HG03108 (cell line): ENCODE results near the gene NR2F6.
"Not testable (repeated sequence)": the region's sequence is repeated elsewhere in the genome, so short reads cannot be mapped to it uniquely, and the experiment has no call there.

Experiments
- ATAC-seq: cut with Tn5 transposase; IDR thresholded peaks from one replicate; pipeline ENCODE4 v1.9.1; 2021; ENCODE audit warnings: moderate library complexity; ENCODE audit not compliant: unreplicated experiment

The NR2F6 gene

GRCh38 chr19:17245535-17245984 lies at the start of gene NR2F6:
Gene NR2F6, minus strand, starts transcription at chr19:17245919. Its CDS starts 699 bp downstream, at chr19:17245220.
- no peak for ATAC-seq

DNA sequence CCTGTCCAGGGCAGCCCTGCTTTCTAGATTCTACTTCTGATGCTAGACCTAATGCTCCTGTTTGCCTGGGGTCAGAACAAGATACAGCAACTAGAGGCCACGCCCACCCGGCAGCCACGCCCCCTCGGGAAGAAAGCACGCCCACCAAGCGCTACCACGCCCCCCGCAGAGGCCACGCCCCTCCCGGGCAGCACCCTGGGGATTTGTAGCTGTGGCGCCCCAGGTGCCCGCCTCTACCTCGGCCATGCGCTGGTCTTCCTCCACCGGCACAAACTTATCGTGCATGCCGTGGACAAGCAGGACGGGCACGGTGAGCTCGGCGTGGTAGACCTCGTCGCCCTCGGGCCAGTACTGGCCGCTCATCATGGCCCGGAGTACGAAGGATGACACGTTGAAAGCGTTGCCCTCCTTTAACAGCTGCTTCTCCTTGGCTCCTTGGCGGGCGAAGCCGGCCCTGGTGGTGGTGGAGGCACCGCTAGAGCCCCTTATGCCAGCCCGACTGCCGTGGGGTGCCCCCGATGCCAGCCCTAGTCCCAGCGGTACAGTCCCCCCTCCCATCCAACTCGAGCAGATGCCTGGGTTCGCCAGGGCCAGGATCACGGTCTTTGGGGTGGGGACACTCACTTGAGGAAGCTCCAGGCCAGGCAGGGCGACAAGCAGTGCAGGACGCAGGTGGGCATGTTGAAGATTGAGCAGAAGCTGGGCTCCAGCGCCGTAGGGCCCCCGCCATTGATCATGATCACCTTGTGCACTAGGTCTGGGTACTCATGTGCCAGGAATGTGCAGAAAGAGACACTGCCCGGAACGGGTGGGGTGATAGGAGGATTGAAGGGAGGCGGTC lies 48.6 kb upstream of the NR2F6 start:
- ATAC-seq, result no peak

DNA sequence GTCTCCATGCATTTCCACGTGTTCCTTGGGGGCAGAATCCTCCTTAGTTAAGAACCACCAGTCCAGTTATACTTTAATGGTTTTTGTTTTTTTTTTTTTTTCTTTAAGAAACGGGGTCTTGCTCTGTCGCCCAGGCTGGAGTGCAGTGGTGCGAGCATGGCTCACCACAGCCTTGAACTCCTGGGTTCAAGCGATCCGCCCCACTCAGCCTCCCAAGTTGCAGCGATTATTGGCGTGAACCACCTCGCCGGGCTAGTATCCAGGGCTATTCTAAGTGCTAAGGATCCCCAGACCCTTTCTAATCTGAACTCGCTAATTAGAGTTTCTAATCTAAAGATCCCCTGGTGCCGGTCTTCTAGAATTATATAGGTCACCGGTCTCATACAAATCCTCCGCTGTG lies 47.9 kb upstream of the NR2F6 start:
- ATAC-seq, result no peak

DNA sequence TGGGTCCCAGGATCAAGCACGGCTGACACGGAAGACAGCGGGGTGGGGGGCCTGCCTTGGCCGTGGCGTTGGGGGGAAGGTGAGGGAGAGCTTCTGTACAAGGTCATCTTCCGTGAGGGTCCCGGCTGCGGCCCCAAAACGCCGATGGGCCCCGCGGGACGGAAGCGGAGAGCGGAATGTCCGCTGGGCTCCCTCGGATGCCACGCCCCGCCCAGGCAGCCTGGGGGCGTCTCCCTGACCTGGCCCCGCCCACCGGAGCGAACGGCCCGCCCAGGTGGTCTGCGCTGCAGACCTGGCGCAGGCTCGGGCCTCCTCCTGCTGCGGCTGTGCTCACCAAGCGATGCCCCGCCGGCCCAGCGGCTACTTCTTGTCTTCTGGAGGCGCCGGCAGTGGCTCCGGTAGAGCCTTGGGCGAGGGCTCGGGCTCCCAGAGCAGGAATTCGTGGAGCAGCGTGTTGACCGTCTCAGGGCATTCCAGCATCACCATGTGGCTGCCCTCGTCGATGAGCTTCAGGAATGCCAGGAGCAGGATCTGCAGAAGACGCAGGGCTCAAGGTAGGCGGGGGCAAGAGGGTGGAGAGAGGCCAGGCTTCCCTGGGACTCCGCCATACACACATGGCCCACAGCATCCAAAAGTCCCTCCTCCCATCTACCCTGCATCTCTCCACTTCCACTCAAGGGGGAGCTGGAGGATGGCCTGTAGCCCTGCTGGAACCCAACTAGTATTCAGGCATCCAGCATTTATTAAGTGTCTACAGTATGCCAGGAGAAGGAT lies 46.8 kb upstream of the NR2F6 start:
- ATAC-seq, result peak; percentile 81

DNA sequence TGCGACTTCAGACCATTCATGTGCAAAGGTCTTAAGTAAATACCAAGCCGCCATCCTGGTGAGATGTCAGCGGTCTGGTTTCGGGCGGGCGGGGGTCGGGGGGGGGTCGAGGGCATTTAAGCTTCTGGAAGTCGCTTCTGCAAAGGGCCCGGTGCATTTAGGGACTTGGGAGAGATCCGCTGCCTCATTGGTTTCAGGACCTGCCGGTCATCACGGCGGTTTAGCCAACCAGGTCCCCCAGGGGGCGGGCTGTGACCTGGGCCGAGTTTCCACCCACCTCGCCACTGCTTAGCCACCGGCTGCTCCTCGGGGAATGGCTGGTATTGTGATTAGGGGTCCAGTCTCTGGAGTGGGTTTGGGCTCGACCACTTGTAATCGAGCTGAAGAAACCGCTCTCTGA lies 43.8 kb upstream of the NR2F6 start:
- ATAC-seq, result no peak

GRCh38 chr19:17286752-17287151 lies 41.0 kb upstream of the NR2F6 start:
- no peak for ATAC-seq

GRCh38 chr19:17286263-17286662 lies 40.5 kb upstream of the NR2F6 start:
- no peak for ATAC-seq

- ATAC-seq, result no peak
These were observed 39.9 kb upstream of the NR2F6 start for GRCh38 chr19:17285415-17286135.

DNA sequence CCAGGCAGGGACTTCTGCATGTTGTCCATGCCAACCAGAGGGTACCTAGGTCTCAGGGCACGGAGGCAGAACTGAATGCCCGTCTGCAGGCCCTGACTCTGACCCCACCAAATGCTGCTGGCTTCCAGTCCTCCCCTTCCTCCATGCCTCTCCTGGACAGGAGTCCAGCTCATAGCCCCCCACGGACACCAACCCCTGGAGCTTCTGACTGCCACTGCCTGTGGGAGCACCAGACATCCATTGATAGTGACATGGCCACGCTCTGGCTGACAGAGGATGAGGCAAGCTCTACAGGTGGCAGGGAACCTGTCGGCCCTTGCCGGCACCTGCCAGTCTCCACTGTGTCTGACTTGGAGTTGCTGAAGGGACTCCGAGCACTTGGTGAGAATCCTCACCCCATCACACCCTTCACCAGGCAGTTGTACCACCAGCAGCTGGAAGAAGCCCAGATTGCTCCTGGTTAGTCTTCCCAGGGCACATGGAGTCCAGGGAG lies 37.8 kb upstream of the NR2F6 start:
- ATAC-seq, result no peak

DNA sequence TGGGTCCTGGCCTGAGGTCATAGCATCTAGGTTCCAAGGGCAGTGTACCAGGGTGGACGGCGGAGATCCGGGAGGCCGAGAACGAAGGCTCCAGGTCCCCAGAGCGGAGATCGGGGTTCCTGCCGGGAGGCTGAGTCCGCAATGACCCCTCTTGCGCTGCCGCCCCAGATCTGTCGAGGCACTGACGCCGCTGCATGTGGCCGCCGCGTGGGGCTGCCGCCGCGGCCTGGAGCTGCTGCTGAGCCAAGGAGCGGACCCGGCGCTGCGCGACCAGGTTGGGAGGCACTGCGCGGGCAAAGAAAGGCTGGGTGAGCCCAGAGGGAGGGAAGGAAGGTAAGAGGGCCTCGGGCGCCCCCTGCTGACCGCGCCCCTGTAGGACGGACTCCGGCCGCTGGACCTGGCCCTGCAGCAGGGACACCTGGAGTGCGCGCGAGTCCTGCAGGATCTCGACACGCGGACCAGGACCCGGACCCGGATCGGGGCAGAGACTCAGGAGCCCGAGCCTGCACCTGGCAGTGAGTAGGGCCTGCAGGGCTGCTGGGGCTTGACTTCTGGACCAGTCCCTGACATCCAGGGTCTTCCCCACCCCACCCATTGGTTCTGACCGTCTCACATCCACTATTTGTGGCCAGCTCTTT lies 36.9 kb upstream of the NR2F6 start:
- ATAC-seq, result peak; percentile 62

DNA sequence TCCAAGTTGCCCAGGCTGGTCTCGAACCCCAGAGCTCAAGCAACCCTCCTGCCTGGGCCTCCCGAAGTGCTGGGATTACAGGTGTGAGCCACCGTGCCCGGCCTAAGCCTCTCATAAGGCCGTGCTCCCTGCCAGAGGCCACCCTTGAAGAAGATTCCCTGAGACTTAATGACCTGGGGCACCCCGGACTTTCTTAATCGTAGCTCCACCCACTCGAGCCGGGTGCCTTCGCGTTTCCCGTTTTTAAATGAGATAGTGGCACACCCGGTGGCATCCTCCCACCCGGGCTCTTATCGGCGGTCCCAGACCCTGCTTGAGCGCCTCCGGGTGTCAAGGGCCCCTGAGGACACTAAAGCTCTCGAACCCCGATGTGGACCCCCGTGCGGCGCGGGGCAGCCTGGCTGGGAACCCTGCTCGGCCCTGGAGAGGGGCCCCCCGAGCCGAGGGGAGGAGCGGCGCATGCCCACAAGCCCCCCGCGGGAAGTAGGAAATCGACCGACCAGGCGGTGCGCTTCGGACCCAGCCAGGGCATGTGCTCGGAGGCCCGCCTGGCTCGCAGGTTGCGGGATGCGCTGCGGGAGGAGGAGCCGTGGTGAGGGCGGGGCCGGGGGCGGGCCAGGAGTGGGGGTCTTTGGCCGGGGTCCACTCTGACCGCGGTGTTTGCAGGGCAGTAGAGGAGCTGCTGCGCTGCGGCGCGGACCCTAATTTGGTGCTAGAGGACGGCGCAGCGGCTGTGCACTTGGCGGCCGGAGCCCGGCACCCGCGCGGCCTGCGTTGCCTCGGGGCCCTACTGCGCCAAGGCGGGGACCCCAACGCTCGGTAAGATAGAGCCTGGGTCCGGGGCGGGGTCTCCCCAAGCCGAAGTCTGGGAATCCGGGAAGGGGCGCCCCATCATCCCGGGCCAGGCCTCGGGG lies 35.9 kb upstream of the NR2F6 start, which contains the start of gene ANKLE1:
TSS of gene ANKLE1 (plus strand) at position 511 of the 914 bp plus-strand sequence. CDS start at position 531, 20 bp downstream.
- ATAC-seq, result no peak

DNA sequence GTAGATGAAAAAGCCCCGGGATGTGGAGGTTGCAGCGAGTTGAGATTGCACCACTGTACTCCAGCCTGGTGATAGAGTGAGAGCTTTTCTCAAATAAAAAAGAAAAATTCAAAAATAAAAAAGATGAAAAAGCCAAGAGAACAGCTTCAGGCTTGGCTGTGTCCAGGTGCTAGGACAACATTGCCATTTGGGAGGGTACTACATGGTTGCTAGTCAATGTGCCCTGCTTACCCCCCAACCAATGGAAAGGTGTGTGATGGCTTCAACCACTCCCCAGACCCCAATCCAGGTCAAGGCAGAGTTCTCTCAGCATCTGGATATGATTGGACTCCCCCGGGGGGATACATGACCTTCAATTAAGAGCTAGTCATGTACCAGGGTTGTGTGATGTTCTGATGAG lies 33.7 kb upstream of the NR2F6 start:
- no peak for ATAC-seq

- ATAC-seq, result no peak
These were observed 29.9 kb upstream of the NR2F6 start for GRCh38 chr19:17275441-17276175.

DNA sequence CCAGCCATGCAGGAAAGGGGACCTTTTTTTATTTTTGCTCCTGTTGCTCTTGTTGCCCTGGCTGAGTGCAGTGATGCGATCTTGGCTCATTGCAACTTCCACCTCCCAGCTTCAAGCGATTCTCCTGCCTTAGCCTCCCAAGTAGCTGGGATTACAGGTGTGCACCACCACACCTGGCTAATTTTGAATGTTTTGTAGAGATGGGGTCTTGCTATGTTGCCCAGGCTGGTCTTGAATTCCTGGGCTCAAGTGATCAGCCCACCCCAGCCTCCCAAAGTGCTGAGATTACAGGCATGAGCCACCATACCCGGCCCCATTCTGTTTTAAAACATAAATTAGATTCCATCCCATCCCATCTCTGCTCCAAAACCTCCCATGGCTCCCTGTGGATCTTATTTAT lies 29.2 kb upstream of the NR2F6 start:
- not testable (repeated sequence) for ATAC-seq

DNA sequence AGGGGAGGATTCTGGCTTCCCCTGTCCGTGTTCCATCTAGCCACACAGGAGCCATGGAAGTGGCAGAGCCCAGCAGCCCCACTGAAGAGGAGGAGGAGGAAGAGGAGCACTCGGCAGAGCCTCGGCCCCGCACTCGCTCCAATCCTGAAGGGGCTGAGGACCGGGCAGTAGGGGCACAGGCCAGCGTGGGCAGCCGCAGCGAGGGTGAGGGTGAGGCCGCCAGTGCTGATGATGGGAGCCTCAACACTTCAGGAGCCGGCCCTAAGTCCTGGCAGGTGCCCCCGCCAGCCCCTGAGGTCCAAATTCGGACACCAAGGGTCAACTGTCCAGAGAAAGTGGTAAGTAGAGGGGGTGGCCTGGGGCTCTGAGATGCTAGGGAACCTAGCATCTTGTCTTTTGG lies 23.0 kb upstream of the NR2F6 start:
- no peak for ATAC-seq

DNA sequence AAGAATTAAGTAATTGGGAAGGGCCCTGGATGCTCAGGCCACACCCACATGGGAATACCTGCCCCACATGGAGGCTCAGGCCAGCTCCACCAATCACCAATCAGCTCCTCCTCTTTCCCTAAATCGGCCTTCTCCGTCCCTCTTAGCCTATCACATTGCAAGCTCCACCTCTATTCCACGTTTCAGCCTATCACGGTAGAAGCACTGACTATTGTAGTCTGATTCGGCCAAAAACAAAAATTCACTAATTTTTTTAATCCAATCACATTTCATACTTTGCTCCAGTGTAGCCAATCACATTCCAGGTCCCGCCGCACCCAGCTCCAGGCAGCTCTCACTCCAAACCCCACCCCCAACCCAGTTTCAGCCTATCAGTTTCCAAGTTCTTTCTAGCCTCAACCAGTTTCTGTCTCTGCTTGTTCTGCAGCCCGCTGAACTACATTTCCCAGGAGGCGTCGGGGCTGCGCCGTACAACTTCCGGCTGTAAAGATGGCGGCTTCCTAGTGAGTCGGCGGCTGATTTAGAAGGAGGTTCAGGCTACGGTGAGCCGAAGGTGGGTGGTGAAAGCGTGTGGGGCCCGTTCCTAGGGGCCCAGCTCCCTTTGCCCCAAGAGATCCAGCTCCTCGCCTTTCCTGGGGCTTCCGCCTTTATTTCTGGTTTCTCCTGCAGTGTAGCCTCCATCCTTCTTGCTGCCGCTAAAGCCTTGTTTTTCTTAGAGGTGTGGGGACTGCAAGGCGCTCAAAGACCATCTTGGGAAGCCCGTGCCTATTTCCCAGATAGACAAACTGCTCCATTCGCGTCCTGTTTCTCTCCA lies 21.5 kb upstream of the NR2F6 start, which contains the start of gene BABAM1:
TSS of gene BABAM1 (plus strand) at position 469 of the 814 bp plus-strand sequence. CDS start 1,364 bp downstream, outside the sequence.
- peak; percentile 92 for ATAC-seq

DNA sequence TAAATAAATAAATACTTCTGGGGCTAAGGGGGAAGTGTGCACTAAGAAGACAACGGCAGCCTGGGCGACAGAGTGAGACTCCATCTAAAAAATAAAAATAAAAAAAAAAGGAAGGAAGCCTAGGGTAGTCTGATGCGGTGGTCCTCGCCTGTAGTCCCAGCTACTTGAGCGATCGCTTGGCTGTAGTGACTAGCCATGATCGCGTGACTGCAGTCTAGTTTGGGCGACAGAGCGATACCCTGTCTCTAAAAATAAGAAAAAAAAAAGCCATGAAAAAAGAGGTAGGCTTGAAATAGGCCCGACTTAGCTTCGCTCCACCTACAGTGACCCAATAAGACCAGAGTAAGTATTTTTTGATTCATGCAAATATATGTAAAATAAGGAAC lies 20.9 kb upstream of the NR2F6 start:
- ATAC-seq, result peak; percentile 8

DNA sequence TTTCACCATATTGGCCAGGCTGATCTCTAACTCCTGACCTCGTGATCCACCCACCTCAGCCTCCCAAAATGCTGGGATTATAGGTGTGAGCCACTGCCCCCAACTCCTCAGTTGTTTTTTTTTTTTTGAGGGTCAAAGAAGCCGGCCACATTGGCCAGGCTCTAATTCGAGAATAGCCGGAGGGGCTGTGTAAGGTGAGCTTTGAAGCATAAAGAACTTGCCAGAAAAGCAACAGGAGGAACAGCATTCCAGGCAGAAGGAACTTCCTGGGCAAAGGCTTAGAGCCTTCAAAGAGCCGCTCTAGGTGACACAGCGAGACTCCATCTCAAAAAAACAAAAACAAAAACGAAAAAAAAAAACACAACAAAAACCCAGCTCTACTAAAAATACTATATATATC lies 20.3 kb upstream of the NR2F6 start:
- no peak for ATAC-seq
